AG04450 (cell line): Measurements from ENCODE around the gene TRPV6. TPM values are rescaled to one million over a fixed set of nuclear protein-coding genes. Genes with fewer than 3 reads are reported as not detected.

Experiments used
- CTCF ChIA-PET: fragments of 300-600, 350-600 bp; formaldehyde crosslinking; extraction: SDS; loops from one replicate; lab custom pipeline; 2022; ENCODE audit warnings: antibody characterized with exemption, inconsistent platforms; lab: Charles Lee
- POLR2A ChIA-PET: fragments of 350-600 bp; formaldehyde crosslinking; extraction: SDS; loops from one replicate; lab custom pipeline; 2021; ENCODE audit warnings: antibody characterized with exemption, inconsistent platforms; lab: Yijun Ruan, JAX
- DNase-seq: peaks from one replicate; pipeline ENCODE4 v3.0.0-alpha.2; 2011; ENCODE audit warnings: low read depth, low spot score
- H3K27ac ChIP-seq: one replicate; pipeline ENCODE4 v1.5.1; 2012; ENCODE audit warnings: low read depth, low read length, control low read depth
- H3K27me3 ChIP-seq: one replicate; pipeline ENCODE4 v1.6.0; 2012; ENCODE audit warnings: low read length; ENCODE audit not compliant: control insufficient read depth, insufficient read depth
- H3K4me3 ChIP-seq: 2 replicates; pipeline ENCODE4 v1.5.1; 2011; ENCODE audit warnings: mild to moderate bottlenecking, low read depth, low read length, control low read depth
- H3K9me3 ChIP-seq: 2 replicates; pipeline ENCODE4 v1.5.1; 2012; ENCODE audit warnings: low read length; ENCODE audit not compliant: control insufficient read depth, insufficient read depth
- polyA plus RNA-seq: library from polyadenylated mRNA; depleted of rRNA; stranded (reverse); fragments of >200 nt; gene quantifications from 2 replicates; pipeline ENCODE4 v1.2.3, GENCODE V29; 2011
- TF ChIP-seq, protein P1 (sequence below): IDR thresholded peaks from 2 replicates; pipeline ENCODE4 v1.5.1; 2011; ENCODE audit warnings: low read depth, low read length, control low read depth, inconsistent platforms

Gene TRPV6
- polyA plus RNA-seq, 1 experiment = not detected

DNA sequence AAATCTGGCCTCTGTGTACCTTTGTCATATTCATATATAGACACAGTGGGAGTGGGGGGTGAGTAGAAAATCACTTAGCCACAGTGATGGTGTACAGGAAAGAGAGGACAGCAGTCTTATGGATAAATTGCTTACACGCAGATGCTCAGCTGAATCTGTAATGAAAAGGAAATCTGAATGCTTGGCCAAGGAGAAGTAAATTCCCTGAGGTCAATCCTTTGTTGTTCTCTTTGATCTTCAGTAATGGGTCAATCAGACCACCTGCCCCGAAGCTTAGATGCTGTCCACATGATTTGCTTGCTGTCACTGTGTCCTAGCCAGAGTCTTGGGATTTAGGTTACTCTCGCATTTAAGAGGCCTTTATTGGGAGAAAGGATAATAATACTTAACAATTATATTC, 49.1 kb downstream of the TRPV6 start:
- H3K4me3 ChIP-seq = no peak overlapping the region
- no peak for DNase-seq
- POLR2A ChIA-PET = no interaction called here
- CTCF ChIA-PET = no interaction called here
- H3K27me3 ChIP-seq = no peaks in the 10 kb centered on the region
- TF ChIP-seq, protein P1, sequence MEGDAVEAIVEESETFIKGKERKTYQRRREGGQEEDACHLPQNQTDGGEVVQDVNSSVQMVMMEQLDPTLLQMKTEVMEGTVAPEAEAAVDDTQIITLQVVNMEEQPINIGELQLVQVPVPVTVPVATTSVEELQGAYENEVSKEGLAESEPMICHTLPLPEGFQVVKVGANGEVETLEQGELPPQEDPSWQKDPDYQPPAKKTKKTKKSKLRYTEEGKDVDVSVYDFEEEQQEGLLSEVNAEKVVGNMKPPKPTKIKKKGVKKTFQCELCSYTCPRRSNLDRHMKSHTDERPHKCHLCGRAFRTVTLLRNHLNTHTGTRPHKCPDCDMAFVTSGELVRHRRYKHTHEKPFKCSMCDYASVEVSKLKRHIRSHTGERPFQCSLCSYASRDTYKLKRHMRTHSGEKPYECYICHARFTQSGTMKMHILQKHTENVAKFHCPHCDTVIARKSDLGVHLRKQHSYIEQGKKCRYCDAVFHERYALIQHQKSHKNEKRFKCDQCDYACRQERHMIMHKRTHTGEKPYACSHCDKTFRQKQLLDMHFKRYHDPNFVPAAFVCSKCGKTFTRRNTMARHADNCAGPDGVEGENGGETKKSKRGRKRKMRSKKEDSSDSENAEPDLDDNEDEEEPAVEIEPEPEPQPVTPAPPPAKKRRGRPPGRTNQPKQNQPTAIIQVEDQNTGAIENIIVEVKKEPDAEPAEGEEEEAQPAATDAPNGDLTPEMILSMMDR = no peak
- H3K9me3 ChIP-seq = no peaks in the 10 kb centered on the region
- H3K27ac ChIP-seq = no peak overlapping the region

DNA sequence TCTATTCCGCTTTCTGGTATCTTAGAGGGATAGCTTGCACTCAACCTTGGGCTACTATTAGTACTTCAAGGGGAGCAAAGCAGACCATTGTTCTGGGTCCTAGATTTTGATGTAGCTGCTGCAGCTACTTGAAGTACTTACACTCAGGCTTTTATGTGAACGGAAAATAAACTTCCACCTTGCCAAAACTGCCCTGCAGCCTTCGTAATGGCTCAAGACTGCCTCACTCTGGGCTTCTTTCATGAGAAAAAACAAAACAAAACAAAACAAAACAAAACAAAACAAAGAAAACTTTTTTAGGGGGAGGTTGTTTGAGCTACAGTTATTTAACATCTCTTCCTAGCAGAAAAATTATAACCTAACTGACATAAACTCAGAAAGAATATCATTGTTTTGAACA, 50.1 kb downstream of the TRPV6 start:
- ChIA-PET CTCF (no interaction called here), POLR2A (no interaction called here)
- Histone ChIP-seq H3K4me3 (no peak overlapping the region), H3K9me3 (no peaks in the 10 kb centered on the region), H3K27ac (no peak overlapping the region), H3K27me3 (no peaks in the 10 kb centered on the region)
- no peak for DNase-seq
- TF ChIP-seq, protein P1 = no peak

DNA sequence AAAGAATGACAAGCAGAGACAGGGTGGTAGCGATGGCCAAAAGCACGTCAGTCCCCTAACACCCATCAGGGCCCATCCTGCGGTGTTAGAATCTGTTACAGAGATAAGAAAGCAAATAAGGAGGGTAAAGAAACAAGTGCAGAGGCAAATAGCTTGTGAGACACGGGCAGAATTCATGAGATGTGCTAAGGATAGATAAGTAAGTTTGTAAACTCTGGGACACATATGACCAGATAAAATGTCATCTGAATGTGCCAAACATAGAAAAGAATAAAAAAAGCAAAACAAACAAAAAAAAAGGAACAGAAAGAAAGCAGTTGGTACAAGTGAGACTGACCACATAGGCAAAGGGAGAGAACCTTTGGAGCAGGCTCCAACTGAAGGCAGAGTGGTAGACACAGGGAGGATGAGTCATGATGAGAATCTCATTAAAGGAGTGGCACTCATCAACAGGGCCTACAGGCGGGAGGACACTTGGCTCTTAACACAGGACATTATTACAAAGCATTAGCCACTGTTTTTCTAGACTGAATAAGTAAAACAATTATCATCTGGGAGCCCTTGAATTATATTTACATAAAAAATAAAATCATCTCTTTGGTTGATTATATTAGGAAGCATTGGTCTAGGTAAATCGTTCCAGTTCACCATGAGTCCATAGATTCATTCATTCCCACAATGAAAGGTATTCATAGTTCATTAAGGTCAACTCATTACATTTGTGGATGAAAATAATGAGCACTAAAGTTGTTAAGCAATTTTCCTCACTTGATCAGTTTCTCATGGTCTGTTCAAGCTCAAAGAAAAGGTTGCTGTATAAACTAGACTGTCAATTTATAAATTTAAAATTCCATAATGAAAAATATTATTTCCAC, 52.1 kb downstream of the TRPV6 start:
- POLR2A ChIA-PET = no interaction called here
- CTCF ChIA-PET = no interaction called here
- Histone ChIP-seq H3K27me3 (no peaks in the 10 kb centered on the region), H3K9me3 (no peaks in the 10 kb centered on the region), H3K27ac (no peak overlapping the region), H3K4me3 (no peak overlapping the region)
- TF ChIP-seq, protein P1 = no peak
- no peak for DNase-seq

DNA sequence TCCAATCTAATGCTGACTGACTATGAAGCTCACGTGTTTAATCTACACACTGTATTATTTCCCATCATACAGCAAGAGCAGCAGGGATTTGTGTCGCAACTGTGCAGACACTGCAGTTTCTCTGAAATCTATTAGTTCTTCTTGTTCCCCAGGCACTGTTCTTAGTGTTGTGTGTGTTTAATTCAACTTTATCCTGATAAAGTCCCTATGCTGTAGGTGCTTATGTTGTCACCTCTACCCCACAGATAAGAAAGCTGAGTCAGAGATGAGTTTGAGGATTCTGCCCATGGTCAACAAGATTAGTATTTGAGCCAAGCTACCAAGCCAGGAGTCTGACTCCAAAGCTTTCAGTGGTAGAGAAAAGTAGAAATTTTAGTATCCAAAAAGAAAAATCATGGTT, 53.1 kb downstream of the TRPV6 start:
- CTCF ChIA-PET = no interaction called here
- Histone ChIP-seq H3K9me3 (no peaks in the 10 kb centered on the region), H3K4me3 (no peak overlapping the region), H3K27ac (no peak overlapping the region), H3K27me3 (no peaks in the 10 kb centered on the region)
- no peak for DNase-seq
- POLR2A ChIA-PET = no interaction called here
- TF ChIP-seq, protein P1 = no peak

DNA sequence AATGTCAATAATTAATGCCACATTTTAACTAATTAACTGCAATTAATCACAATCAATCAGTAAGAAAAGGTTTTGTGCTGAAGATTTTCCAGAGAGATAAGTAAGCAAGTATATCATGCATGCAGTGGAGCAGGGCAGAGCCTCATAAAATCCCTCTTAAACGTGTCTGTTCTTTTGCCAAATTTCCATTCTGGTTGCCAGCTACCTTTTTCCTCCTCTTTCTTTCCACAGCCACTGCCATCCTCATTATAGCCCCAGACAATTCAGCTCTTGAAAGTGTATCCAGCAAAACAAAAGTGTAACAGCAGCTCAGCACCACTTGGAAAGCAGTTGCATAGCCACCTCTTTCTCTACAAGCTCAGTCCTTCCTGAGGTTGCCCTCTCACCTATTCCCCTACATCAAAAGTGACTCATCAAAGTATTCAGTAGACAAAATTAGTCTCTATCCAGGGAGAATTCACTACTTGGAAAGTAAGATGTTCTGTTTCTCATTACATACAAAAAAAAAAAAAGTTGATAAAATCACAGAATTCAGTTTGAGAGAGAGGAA, 57.5 kb downstream of the TRPV6 start:
- no peaks in the 10 kb centered on the region for H3K27me3 ChIP-seq
- H3K9me3 ChIP-seq = no peaks in the 10 kb centered on the region
- no peak overlapping the region for H3K27ac ChIP-seq
- H3K4me3 ChIP-seq = no peak overlapping the region
- TF ChIP-seq, protein P1 = no peak
- CTCF ChIA-PET = interaction anchor here (1.5 kb wide), 1 partner anchor 17 kb away, joined by 3 read pairs; no protein-coding TSS in a partner anchor
- POLR2A ChIA-PET = no interaction called here
- DNase-seq = no peak
